Thyroid gland (tissue), 4 donors: ENCODE results near the gene SF1. TPM values are rescaled to one million over a fixed set of nuclear protein-coding genes. Genes with fewer than 3 reads are reported as not detected.

Experiments used
- DNase-seq, 2 donors: peaks; one replicate each; pipeline ENCODE4 v3.0.0-alpha.2; 2019
- H3K27ac ChIP-seq, 3 donors: fragments of 200-600 bp; sonication (generic); 1 replicate in 2 of 3; 2 replicates in 1 of 3; pipeline ENCODE4 v1.5.1; 2016 to 2019; ENCODE audit warnings: mild to moderate bottlenecking in 1 of 3, moderate library complexity in 1 of 3
- H3K27me3 ChIP-seq: fragments of 200-600 bp; sonication (generic); one replicate; pipeline ENCODE4 v1.5.1; 2019
- H3K36me3 ChIP-seq, 2 donors: fragments of 200-600 bp; sonication (generic); one replicate each; pipeline ENCODE4 v1.5.1; 2016 to 2019
- H3K4me1 ChIP-seq, 2 donors: fragments of 200-600 bp; sonication (generic); one replicate each; pipeline ENCODE4 v1.5.1; 2017 to 2019
- H3K4me3 ChIP-seq, 3 donors: fragments of 200-600 bp; sonication (generic); replicated peaks in 1 of 3; 1 replicate in 2 of 3; 2 replicates in 1 of 3; pipeline ENCODE4 v1.5.1; 2016; ENCODE audit warnings: mild to moderate bottlenecking in 1 of 3
- H3K9me3 ChIP-seq: fragments of 200-600 bp; sonication (generic); one replicate; pipeline ENCODE4 v1.5.1; 2017
- CTCF ChIP-seq, 6 experiments: fragments of 200-600 bp in 3 of 6; fragments of 450-650 bp in 3 of 6; sonication (generic) in 3 of 6; IDR thresholded peaks; one replicate each; pipeline ENCODE4 v1.5.1; 2016 to 2019; ENCODE audit warnings: antibody characterized with exemption in 6 of 6, mild to moderate bottlenecking in 2 of 6, inconsistent platforms in 1 of 6, moderate library complexity in 1 of 6
- POLR2A ChIP-seq, 2 donors: fragments of 450-650 bp; IDR thresholded peaks; one replicate each; pipeline ENCODE4 v1.6.1; 2017; ENCODE audit warnings: antibody characterized with exemption in 2 of 2, mild to moderate bottlenecking in 2 of 2, moderate library complexity in 1 of 2
- WGBS, 2 donors: methylation state at CpG; one replicate each; pipeline ENCODE4 v1.1.5; 2017; 5-methylcytosine and 5-hydroxymethylcytosine counted together
- intact Hi-C: fragments of 100-400 bp; cut with DNase I; formaldehyde crosslinking; loops from one replicate; pipeline ENCODE4 v1.15.1; 2023
- total RNA-seq, 4 donors: library from RNA; depleted of rRNA; stranded (reverse); fragments of >200 nt; gene quantifications; one replicate each; pipeline ENCODE4 v1.2.3, GENCODE V29; 2016

SF1 gene
- total RNA-seq, 4 donors from 2014 or later: 171 to 419 (median 297) TPM

- Histone ChIP-seq H3K27ac (no peak overlapping the region), H3K4me1 (no peaks in the 10 kb centered on the region), H3K27me3 (no peaks in the 10 kb centered on the region), H3K9me3 (no peaks in the 10 kb centered on the region), H3K36me3 (no peaks in the 10 kb centered on the region), H3K4me3 (no peak overlapping the region)
- DNase-seq: no peak
- intact Hi-C loops: loop anchor here (2.0 kb wide), 1 partner anchor 37 kb away; no protein-coding TSS in a partner anchor
- 67% methylated on average over 9 of the region's 9 CpGs; no CpG with 5 or more reads in 1 of the 2 donors for WGBS, 2 donors
- TF ChIP-seq CTCF (IDR thresholded peaks at IDR 0.05): no peak
- TF ChIP-seq POLR2A (IDR thresholded peaks at IDR 0.05): no peak
These were observed 54.2 kb downstream of the SF1 start for GRCh38 chr11:64723907-64724862.

- Histone ChIP-seq H3K27me3 (no peaks in the 10 kb centered on the region), H3K27ac (no peak within 1 kb of the TSS), H3K4me1 (no peaks in the 10 kb centered on the region), H3K9me3 (no peaks in the 10 kb centered on the region), H3K36me3 (no peaks in the 10 kb centered on the region), H3K4me3 (peak within 1 kb of the TSS in 2 of 3 donors; percentile 71 to 93)
- peak; percentile 79 to 83 for DNase-seq
- 4 to 25% methylated on average over 6 to 30 of the region's 66 CpGs for WGBS, 2 donors
- TF ChIP-seq POLR2A (IDR thresholded peaks at IDR 0.05) (no peak), CTCF (IDR thresholded peaks at IDR 0.05) (peak; percentile 80 to 99 (median 92))
- intact Hi-C loops: loop anchor here (2.0 kb wide), 1 partner anchor 37 kb away; no protein-coding TSS in a partner anchor
These were observed 55.0 kb downstream of the SF1 start, which contains the start of gene NRXN2 for GRCh38 chr11:64723117-64723906. Gene NRXN2, minus strand, starts transcription at chr11:64723197. Its CDS starts 9,498 bp downstream, at chr11:64713699.

- WGBS, 2 donors: 12 to 18% methylated on average over 18 to 20 of the region's 36 CpGs
- Histone ChIP-seq H3K4me1 (no peaks in the 10 kb centered on the region), H3K36me3 (no peaks in the 10 kb centered on the region), H3K9me3 (no peaks in the 10 kb centered on the region), H3K4me3 (no peak overlapping the region), H3K27ac (no peak overlapping the region), H3K27me3 (no peaks in the 10 kb centered on the region)
- TF ChIP-seq POLR2A (IDR thresholded peaks at IDR 0.05): no peak
- no peak for TF ChIP-seq CTCF (IDR thresholded peaks at IDR 0.05)
- no peak for DNase-seq
- intact Hi-C loops: loop anchor here (2.0 kb wide), 1 partner anchor 36 kb away; no protein-coding TSS in a partner anchor
These were observed 55.9 kb downstream of the SF1 start for GRCh38 chr11:64722141-64723065.

- Histone ChIP-seq H3K27ac (no peak overlapping the region), H3K4me1 (no peaks in the 10 kb centered on the region), H3K36me3 (no peaks in the 10 kb centered on the region), H3K27me3 (no peaks in the 10 kb centered on the region), H3K4me3 (no peak overlapping the region), H3K9me3 (no peaks in the 10 kb centered on the region)
- DNase-seq: no peak
- 75 to 78% methylated on average over 3 of the region's 3 CpGs for WGBS, 2 donors
- intact Hi-C loops: no loop called here
- TF ChIP-seq CTCF (IDR thresholded peaks at IDR 0.05) (no peak), POLR2A (IDR thresholded peaks at IDR 0.05) (no peak)
These were observed 57.0 kb downstream of the SF1 start for GRCh38 chr11:64721359-64721699.
